HL-60 (cell line): ENCODE measurements around the gene PDE11A.

Experiments used
- GABPA ChIP-seq: IDR thresholded peaks from 2 replicates; pipeline ENCODE4 v1.6.1; 2012; ENCODE audit warnings: low read depth
- POLR2AphosphoS5 ChIP-seq: IDR thresholded peaks from 2 replicates; pipeline ENCODE4 v1.6.1; 2012; ENCODE audit warnings: low read depth
- TF ChIP-seq, protein P1 (sequence below): IDR thresholded peaks from 2 replicates; pipeline ENCODE4 v1.6.1; 2012; ENCODE audit warnings: low read depth; ENCODE audit not compliant: insufficient replicate concordance
- TF ChIP-seq, protein P2 (sequence below): IDR thresholded peaks from one replicate; pipeline ENCODE4 v1.5.1; 2011; ENCODE audit warnings: low read length, control low read depth, inconsistent platforms; ENCODE audit not compliant: insufficient read depth

DNA sequence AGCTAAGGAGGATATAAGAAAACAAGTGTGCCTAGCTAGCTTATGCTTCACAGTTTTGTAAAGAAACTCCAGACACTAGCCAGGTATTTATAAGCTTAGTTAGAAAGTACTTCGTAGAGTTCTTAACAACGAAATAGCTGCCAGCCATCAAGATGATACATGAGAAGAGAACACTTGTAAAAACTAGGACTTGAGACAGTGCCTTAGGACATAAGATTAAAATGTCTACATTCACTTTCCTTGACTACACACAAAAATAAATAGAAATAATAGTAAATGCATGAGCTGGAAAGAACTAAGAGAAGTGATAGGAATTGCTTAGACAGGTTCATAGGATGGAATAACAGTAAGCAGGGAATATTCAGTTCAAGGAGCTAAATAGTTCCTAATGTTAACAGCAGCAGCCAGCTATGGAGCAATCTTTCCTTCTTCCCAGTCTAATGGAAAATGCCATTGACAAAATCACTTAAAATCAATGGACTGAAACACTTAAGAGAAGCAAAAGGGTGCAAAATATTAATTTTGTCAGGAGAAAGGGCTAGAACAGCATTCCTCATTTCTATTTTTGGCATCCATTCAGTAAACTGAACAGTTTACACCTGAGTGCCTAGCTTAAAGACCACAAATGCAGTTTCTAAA lies 186.6 kb downstream of the PDE11A start:
- TF ChIP-seq, protein P1, sequence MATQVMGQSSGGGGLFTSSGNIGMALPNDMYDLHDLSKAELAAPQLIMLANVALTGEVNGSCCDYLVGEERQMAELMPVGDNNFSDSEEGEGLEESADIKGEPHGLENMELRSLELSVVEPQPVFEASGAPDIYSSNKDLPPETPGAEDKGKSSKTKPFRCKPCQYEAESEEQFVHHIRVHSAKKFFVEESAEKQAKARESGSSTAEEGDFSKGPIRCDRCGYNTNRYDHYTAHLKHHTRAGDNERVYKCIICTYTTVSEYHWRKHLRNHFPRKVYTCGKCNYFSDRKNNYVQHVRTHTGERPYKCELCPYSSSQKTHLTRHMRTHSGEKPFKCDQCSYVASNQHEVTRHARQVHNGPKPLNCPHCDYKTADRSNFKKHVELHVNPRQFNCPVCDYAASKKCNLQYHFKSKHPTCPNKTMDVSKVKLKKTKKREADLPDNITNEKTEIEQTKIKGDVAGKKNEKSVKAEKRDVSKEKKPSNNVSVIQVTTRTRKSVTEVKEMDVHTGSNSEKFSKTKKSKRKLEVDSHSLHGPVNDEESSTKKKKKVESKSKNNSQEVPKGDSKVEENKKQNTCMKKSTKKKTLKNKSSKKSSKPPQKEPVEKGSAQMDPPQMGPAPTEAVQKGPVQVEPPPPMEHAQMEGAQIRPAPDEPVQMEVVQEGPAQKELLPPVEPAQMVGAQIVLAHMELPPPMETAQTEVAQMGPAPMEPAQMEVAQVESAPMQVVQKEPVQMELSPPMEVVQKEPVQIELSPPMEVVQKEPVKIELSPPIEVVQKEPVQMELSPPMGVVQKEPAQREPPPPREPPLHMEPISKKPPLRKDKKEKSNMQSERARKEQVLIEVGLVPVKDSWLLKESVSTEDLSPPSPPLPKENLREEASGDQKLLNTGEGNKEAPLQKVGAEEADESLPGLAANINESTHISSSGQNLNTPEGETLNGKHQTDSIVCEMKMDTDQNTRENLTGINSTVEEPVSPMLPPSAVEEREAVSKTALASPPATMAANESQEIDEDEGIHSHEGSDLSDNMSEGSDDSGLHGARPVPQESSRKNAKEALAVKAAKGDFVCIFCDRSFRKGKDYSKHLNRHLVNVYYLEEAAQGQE: no peak
- TF ChIP-seq, protein P2, sequence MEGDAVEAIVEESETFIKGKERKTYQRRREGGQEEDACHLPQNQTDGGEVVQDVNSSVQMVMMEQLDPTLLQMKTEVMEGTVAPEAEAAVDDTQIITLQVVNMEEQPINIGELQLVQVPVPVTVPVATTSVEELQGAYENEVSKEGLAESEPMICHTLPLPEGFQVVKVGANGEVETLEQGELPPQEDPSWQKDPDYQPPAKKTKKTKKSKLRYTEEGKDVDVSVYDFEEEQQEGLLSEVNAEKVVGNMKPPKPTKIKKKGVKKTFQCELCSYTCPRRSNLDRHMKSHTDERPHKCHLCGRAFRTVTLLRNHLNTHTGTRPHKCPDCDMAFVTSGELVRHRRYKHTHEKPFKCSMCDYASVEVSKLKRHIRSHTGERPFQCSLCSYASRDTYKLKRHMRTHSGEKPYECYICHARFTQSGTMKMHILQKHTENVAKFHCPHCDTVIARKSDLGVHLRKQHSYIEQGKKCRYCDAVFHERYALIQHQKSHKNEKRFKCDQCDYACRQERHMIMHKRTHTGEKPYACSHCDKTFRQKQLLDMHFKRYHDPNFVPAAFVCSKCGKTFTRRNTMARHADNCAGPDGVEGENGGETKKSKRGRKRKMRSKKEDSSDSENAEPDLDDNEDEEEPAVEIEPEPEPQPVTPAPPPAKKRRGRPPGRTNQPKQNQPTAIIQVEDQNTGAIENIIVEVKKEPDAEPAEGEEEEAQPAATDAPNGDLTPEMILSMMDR: no peak
- no peak for TF ChIP-seq POLR2AphosphoS5
- no peak for TF ChIP-seq GABPA
